Upper lobe of left lung (tissue), 4 donors: ENCODE measurements around the gene TPCN1.

ENCODE experiments used
- EP300 ChIP-seq, 4 donors: sonication (generic); formaldehyde crosslinking; IDR thresholded peaks; one replicate each; pipeline ENCODE4 v1.5.1; 2017; ENCODE audit warnings: antibody characterized with exemption in 4 of 4, control low read depth in 2 of 4
- POLR2A ChIP-seq, 4 donors: fragments of 450-650 bp; IDR thresholded peaks; one replicate each; pipeline ENCODE4 v1.5.1; 2016 to 2017; ENCODE audit warnings: antibody characterized with exemption in 4 of 4, mild to moderate bottlenecking in 2 of 4
- TF ChIP-seq, protein P1 (sequence below), 6 experiments: fragments of 450-650 bp in 4 of 6; fragments of 200-600 bp in 2 of 6; sonication (generic) in 2 of 6; IDR thresholded peaks; one replicate each; pipeline ENCODE4 v1.5.1; 2016 to 2019; ENCODE audit warnings: antibody characterized with exemption in 6 of 6

DNA sequence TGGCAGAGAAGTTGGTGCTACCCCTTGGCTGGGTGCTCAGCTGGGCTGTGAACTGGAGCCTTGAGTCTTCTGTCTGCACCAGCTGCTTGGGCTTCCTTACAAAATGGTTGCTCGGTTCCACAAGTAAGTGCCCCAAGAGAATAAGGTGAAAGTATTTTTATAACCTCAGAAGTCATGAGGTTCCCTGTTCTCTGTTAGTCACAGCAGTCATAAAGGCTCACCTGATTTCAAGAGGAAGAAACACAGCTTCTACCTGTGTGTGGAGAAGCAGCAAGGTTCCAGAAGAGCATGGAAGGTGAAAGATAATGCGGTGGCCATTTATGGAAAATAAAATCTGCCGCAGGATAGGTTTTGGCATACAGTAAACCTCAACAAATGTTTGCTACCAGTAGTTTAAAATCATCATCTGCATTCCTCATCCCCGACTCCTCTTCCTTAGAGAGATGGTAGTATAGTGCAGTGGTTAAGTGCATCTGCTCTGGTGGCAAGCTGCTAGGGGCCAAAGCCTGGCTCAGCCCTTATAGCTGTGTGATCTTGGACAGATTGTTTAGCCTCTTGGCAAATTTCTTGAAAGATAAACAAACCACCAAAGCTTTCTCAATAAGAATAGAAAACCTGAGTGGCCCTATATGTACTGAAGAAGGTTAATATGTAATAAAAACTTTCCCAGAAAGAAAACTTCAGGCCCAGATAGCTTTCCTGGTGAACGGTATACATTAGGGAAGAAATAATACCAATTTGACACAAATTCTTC is 32.4 kb downstream of the TPCN1 start:
- TF ChIP-seq, protein P1, sequence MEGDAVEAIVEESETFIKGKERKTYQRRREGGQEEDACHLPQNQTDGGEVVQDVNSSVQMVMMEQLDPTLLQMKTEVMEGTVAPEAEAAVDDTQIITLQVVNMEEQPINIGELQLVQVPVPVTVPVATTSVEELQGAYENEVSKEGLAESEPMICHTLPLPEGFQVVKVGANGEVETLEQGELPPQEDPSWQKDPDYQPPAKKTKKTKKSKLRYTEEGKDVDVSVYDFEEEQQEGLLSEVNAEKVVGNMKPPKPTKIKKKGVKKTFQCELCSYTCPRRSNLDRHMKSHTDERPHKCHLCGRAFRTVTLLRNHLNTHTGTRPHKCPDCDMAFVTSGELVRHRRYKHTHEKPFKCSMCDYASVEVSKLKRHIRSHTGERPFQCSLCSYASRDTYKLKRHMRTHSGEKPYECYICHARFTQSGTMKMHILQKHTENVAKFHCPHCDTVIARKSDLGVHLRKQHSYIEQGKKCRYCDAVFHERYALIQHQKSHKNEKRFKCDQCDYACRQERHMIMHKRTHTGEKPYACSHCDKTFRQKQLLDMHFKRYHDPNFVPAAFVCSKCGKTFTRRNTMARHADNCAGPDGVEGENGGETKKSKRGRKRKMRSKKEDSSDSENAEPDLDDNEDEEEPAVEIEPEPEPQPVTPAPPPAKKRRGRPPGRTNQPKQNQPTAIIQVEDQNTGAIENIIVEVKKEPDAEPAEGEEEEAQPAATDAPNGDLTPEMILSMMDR (IDR thresholded peaks at IDR 0.05): no peak
- TF ChIP-seq EP300 (IDR thresholded peaks at IDR 0.05): no peak
- no peak for TF ChIP-seq POLR2A (IDR thresholded peaks at IDR 0.05)
